HG02610 (cell line): ENCODE data around the gene IFT43.

Source experiments
- ATAC-seq: cut with Tn5 transposase; IDR thresholded peaks from one replicate; pipeline ENCODE4 v1.9.1; 2021; ENCODE audit warnings: mild to moderate bottlenecking, moderate library complexity; ENCODE audit not compliant: unreplicated experiment

The IFT43 gene

DNA sequence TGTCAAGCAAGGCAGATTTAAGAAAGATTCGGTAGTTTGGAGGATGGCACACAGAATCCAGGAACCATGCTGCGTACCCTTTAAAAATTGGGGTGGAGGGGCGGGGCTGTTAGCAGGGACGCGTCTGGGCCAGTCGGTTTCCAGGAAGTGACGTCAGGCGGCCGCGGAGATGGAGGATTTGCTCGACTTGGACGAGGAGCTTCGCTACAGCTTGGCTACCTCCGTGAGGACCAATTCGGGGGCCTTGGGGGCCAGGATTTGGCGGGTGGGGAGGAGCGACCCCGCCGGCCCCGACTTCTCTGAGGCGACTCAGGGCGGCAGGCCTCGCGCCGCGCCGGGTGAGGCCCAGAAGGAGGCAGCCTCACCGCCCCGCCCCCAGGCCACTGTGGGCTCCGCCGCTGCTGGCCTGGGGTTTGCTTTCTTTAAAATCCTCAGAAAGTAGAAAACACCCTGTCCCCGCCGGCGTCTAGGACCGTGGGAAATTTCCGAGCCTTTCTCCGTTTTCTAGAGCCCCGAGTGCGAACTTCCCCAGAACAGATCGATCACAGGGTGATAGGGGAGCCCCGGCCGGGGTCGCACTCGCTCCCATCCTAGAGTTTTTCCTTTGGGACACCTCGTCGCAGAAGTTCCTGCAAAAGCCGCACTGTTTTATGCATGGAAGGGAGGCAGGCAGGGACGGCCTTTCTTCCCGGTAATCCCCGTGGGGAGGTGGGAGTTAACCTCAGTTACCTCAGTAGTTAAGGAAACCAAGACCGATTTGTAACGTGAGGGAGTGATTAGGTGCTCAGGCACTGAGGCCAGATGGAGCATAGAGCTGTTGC, at the start of gene IFT43:
IFT43 (plus strand) TSS at position 146 of the 821 bp plus-strand sequence; CDS start at position 170, 24 bp downstream.
- ATAC-seq, result peak; percentile 64

DNA sequence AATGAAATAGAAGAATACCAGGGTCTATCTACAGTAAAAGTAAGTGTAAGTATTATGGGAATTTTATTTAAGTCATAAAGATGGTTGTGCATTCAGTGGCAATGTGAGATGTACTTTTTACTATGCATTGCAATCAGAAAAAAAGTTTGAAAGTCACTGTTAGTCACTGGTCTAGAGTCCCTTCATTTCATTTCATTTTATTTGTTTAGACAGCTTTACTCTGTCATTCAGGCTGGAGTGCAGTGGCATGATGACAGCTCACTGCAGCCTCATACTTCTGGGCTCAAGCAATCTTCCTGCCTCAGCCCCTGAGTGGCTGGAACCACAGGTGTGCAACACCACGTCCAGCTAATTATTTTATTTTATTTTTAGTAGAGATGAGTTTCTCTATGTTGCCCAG, 46.4 kb upstream of the IFT43 start:
- ATAC-seq, result no peak

GRCh38 chr14:75941030-75941429, 44.5 kb upstream of the IFT43 start:
- no peak for ATAC-seq

DNA sequence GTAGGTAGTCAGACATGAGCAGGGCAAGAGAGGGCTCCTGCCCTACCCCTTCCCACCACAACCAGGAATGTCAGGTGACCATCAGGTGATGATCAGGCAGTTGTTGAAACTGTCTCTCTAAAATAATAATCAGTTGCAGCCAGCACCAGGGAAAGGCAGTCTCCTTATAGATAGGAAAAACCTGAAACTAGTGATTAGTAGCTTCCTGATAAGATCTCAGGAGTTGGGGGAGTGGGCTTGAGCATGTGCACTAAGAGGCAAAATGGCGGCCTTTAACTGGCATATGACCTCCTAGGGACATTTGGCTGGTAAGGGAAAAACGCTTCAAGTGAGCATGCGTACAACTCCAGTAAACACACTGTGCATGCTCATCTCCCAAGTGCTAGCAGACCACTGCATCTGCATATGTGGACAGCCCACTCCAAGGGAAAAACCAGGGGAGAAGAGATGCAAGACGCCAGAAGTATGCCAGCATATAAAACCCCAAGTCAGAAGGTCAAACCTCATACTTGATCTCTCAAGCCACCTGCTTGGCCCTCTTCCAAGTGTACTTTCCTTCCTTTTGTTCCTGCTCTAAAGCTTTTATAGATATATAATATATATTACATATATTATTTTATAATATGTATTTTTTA, 40.8 kb upstream of the IFT43 start:
- no peak for ATAC-seq

DNA sequence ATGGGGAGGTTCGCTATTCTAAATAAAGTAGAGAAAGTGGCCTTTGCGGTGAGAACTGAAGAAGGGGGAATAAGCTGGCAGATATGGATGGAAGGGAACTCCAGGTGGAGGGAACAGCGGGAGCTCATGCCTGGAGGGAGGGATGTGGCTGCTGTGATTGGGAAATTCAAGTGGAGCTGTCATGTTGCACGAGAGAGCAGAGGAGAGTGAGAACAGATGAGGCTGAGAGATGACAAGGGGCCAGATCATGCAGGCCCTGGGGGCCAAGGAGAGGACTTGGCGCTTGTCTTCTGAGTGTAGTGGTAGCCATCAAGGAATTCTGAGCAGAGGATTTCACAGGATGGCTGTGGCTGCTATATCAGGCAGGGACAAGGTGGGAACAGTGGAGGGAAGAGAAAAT, 38.8 kb upstream of the IFT43 start:
- no peak for ATAC-seq

DNA sequence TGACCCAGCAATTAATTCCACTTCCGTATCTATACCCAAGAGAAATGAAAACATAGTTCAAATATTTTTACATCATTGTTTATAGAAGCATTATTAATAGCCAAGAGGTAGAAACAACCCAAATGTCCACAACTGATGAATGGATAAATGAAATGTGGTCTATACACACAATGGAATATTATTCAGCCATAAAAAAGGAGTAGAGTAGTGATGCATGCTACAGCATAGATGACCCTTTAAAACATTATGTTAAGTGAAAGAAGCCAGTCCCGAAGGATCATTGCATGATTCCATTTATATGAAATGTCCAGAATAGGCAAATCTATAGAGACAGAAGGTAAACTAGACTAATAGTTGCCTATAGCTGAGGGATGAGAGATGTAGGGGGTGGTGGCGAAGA, 33.1 kb upstream of the IFT43 start:
- no peak for ATAC-seq

DNA sequence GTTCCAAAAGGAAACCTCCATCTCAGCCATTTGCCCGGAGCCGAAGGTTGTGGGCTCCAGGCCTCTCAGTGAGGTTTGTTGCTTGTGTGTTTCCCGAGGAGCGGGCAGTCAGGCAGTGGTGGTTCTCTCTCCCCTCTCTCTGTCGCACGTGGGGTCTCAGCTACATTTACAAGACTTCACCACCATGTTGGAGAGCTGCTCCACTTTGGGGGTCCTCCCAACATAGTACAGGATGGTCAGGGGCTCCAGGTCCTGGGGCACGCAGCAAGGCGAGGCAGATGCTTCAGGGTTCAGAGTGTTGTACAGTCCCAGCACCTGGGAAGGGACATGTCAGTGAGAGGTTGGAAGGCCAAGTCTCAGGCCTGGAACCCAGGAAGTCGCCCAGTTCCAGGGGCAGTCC, 26.5 kb upstream of the IFT43 start:
- no peak for ATAC-seq

GRCh38 chr14:75960231-75960630, 25.3 kb upstream of the IFT43 start:
- ATAC-seq, result peak; percentile 77

DNA sequence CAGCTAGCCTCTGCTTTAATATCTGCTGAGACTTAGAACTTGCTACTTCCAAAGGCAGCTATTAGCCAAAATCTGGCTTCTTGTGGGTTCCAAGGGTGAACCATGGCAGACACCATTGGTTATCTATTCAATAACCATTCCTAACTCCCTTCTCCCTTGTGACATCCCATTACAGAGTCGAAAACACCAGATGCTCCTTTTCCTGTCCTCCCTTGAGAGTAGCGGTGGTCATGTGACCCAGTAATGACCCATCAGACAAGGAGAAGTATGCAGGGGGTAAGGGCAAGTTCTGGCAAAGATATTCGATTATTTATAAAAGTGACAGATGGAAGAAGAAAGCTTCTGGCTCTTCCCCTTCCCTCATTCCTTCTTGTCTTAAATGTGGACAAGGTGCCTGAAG, 23.9 kb upstream of the IFT43 start:
- ATAC-seq, result no peak

DNA sequence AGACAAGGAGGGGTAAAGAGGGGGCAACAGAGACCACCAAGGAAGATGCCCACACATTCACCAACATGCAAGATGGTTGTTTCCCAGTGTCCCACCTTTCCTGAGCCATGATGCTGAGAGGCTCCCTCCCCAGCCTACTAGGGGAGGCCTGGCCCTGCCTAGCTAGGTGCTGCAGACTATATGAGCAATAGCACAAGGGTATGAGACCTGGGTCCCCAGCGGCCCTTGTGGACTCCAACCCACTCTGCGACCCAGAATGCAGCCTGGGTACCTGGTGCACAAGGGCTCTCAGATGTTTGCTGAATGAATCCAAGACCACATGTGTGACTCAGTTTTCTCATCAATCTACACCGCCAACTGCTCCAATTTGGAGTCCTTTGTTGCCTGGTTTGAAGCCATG, 17.7 kb upstream of the IFT43 start:
- no peak for ATAC-seq

- no peak for ATAC-seq
Observed at GRCh38 chr14:75968456-75968855, 17.1 kb upstream of the IFT43 start.

GRCh38 chr14:75969126-75969525, 16.4 kb upstream of the IFT43 start:
- no peak for ATAC-seq

GRCh38 chr14:75969891-75970290, 15.7 kb upstream of the IFT43 start:
- ATAC-seq, result no peak

DNA sequence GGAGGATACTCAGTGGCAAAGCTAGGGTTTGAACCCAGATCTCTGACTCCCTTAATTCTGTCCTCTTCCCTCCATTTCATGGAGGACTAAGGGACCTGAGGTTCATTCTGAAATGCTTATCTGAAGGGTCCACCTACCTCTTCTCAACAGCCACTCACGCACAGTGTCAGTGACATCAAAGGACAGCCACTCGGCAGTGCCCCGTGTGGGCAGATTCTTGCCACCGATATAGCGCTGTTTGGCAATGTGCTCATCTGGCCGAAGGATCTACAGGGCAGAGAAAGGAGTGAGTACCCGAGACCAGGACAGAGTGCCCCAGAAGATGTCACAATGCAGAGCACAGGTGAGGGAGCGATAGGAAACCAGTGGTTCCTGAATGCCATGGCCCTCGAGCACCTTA, 14.6 kb upstream of the IFT43 start:
- no peak for ATAC-seq

DNA sequence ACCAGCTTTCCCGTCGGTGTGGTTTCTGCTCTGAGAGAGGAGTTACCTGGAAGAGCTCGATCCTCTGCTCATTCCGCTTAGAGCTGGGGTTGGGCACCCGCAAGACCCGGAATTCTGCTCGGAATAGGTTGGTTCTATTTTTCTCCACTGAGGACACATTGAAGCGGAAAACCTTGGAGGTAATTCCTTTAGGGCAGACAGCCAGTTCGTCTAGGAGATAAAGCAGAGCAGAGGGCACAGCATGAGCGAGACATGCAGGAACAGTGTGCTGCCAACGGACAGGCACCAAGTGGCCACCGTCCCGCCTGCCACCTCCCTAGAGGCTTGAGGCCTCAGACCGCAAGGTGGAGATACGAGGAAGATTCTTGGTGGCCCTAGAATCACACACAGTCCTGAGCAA, 14.1 kb upstream of the IFT43 start:
- no peak for ATAC-seq

GRCh38 chr14:75972801-75973421, 12.7 kb upstream of the IFT43 start:
- no peak for ATAC-seq

GRCh38 chr14:75976826-75977581, 8.6 kb upstream of the IFT43 start:
- ATAC-seq, result no peak

GRCh38 chr14:75977582-75977943, 8.0 kb upstream of the IFT43 start:
- no peak for ATAC-seq

DNA sequence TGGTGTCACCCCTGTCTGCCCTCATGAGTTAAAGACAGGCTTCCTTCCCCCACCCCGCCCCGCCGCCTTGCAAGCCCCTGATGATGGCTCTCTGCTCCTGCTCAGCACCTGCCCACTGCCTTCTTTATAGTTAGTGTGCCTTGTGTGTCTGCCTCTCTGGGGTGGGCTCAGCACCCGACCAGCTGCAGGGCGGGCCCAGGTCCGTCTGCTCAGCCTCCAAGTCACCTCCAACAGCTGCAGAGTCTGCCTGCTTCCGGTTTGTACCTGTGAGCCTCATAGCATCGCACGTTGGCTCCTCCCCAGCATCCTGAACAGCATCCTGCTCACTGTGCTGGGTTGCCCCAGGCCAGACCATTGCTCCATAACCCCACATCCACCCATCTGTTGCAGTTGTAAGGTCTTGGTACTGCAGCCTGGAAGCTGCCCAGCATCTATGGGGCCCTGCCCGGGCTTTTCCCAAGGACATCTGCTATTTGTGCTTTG, 7.3 kb upstream of the IFT43 start:
- no peak for ATAC-seq

DNA sequence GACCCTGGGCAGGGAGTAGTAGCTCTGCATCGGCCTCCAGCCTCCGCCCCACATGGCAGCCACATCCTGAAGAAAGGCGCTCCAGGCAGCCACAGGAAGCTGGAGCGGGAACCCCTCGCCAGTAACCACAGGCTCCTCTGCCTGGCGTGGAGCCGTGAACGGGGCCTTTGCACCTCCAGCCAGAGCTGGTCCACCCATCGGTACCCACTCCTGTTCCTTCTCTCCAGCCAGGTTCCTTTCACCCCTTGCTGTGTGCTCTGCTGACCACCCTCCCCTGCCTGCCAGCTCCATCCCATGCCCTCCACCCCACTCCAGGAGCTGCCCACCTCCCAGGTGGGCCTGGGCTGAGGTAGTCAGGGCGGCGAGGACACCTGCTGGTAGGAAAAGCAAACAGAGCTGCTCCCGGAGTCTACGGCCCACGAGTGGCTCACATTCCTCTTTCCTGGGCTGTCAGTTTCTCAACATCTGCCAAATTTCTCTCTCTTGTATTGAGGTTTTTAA, 6.4 kb upstream of the IFT43 start:
- ATAC-seq, result no peak
